Keratinocyte (primary cell): ENCODE data around the gene HSD17B13.

Source experiments
- CTCF ChIP-seq, 3 experiments: IDR thresholded peaks in 1 of 3; conservative IDR thresholded peaks in 1 of 3; optimal IDR thresholded peaks in 1 of 3; 2 replicates in 2 of 3; 3 replicates in 1 of 3; pipeline versions ENCODE3 to v1.5.1; 2011; ENCODE audit warnings: low read length in 3 of 3, mild to moderate bottlenecking in 3 of 3, moderate library complexity in 2 of 3, control low read depth in 1 of 3, inconsistent platforms in 1 of 3; ENCODE audit not compliant: insufficient read depth in 2 of 3; ENCODE audit errors: extremely low read depth in 1 of 3
- EZH2 ChIP-seq: IDR thresholded peaks from one replicate; pipeline ENCODE4 v1.6.1; 2012; ENCODE audit warnings: inconsistent platforms, mild to moderate bottlenecking, low read length, moderate library complexity

DNA sequence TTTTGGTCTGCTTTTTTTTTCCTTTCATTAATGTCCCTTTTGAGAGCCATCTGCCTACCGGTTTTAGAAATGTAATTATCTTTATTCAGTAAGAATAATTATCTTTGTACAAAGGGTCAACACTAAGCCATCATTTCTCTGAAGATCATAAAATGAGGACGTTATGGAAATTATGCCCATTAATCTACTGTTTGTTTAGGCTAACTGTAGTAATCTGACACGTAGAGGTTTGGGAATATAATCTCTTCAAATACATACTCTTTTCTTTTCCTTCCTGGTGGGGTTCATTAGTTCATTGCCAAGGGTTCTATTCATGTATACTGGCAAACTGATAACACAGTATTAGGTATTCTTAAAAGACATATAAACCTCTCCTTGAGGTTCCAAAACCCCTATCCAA, 3.8 kb upstream of the HSD17B13 start:
- TF ChIP-seq CTCF (optimal IDR thresholded peaks at IDR 0.05 in 1 of 3, IDR thresholded peaks at IDR 0.05 in 1 of 3, conservative IDR thresholded peaks at IDR 0.05 in 1 of 3; ENCODE audit: extremely low read depth in 1 of 3, insufficient read depth in 2 of 3, low read length in 3 of 3) (no peak), EZH2 (no peak)
